GM19025 (cell line): ENCODE measurements around the gene CAMK4.

Experiments
- ATAC-seq: cut with Tn5 transposase; IDR thresholded peaks from one replicate; pipeline ENCODE4 v1.9.1; 2021; ENCODE audit warnings: mild to moderate bottlenecking, low read depth, moderate library complexity; ENCODE audit not compliant: unreplicated experiment

Gene CAMK4

DNA sequence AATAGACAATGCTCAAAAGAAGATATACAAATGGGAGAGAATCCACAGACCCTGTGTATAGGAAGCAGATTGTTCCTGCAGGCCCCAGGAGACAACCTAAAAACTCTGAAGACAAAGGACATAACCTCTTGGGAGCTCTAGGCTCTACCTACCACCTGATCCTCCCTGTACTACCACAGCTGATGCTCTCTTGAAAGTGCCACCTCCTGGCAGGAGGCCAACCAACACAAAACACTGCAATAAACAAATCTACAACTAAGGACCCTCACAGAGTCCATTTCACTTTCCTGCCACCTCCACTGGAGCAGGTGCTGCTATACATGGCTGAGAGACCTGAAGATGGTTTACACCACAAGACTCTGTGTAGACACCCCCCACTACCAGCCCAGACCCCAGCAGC, 239.1 kb downstream of the CAMK4 start:
- ATAC-seq: no peak

DNA sequence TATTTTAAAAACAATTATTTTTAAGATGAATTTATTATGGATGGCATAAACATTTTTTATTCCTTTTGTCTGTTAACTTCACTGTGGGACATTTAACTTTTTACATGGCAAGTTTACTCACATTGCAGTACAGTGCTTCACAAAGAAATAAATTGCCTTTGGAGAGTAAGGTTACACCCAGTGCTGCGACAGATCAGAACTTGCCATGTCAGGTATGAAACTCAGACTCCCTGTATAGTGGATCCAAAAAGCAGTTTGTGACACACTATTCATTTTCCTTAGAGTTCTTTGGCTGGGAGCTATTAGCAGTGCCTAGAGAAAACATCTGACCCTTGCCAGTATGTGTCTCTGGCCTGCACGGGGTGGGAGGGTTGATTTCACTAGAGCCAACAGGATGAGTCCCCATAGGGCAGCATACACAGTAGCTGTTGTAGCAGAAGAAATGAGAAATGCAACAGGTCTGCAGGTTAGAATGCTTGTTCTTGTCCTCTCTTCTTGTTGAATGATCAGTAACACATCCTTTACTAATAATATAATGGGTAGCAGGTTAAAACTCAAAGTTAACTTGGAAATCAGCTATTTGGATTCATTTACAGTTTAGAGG, 245.2 kb downstream of the CAMK4 start:
- no peak for ATAC-seq

DNA sequence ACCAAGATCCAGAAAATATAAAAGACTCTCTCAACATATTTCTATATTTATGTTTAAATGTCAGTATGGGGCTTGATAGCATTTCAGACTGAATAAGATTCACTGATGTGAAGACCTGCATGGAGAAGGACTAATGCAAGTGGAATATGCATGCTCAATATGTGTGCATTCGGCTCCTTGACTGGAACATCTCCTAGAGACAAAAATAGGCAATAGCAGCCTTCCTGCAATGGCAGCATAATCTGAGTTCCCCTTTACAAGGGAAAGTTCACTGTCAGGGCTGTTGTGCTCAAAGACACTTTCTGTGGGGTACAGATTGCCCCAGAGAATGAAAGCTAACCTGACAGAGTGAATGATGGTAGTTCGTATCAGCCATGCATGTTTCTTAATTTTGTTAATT, 245.7 kb downstream of the CAMK4 start:
- no peak for ATAC-seq

DNA sequence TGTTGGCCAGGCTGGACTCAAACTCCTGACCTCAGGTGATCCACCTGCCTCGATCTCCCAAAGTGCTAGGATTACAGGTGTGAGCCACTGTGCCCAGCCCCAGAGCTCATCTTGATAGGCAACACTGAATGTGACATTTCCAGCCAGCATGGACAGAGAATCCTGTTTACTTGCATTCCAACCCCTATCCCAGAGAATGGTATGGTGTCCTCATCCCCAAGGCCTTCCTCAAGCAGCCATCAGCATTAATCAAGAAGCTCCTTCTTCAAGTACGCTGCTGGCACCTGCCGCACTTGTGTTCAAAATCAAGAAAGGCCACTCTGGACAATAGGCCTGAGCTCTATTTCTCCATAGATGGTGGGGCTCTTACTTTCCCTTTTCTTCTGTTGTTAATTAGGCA, 247.9 kb downstream of the CAMK4 start:
- no peak for ATAC-seq

DNA sequence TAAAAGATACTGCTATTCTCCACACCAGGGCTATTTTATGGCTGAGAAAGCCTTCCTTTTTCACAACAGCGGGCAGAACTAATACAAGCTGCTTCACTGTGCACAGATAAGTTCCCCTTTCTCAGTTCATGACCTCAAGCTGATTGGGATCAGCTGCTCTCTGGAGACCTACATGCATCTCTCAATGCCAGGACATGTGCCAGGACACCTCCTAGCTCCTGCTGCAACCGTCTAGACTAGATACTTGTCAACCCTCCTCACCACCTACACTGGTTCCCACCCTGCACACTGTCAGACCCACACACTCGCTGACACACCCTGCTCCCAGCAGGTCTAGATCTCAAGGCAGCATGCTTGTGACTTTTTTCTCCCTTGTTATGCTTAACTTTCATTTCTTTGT, 248.4 kb downstream of the CAMK4 start:
- ATAC-seq: no peak

DNA sequence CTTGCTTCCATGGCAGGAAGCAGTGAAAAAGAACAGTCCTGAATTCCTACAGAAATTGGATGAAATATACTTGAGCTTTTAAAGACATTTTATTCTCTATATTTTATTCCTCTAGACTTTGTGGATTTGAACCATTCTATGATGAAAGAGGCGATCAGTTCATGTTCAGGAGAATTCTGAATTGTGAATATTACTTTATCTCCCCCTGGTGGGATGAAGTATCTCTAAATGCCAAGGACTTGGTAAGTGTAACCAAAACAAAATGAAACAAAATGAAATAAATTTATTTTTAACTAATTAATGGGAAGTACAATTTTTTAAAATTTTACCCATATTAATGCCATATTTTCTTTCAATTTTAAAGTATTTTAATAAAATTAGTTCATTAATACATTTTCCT, 254.1 kb downstream of the CAMK4 start:
- no peak for ATAC-seq

DNA sequence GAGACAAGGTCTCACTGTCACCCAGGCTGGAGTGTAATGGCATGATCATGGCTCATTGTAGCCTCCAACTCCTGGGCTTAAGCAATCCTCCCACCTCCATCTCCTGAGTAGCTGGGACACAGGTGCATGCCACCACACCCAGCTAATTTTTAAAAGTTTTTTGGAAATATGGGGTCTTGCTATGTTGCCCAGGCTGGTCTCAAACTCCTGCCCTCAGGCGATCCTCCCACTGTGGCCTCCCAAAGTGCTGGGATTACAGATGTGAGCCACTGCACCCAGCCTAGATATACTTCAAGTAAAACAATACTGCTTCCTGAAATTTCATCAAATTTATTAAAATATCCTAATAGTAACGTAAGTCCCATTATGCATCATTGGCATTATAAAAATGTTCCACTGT, 254.7 kb downstream of the CAMK4 start:
- no peak for ATAC-seq

DNA sequence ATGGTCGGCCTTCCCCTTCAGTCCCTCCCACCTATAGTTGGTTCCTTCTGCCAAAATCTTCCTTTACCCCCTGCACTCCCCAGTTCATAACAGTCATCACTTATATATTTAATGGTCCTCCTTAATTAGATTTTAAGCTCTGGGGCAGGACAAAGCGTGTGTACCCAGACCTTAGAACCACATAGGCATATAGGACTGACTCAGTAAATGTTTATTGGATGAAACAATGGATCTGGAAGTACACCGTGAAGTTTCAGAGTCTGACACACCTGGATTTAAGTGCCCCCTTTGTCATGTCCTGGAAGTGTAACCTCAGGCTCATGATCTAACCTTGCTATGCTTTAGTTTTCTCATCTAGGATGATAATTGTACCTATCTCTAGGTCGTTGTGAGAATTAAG, 256.2 kb downstream of the CAMK4 start:
- no peak for ATAC-seq

DNA sequence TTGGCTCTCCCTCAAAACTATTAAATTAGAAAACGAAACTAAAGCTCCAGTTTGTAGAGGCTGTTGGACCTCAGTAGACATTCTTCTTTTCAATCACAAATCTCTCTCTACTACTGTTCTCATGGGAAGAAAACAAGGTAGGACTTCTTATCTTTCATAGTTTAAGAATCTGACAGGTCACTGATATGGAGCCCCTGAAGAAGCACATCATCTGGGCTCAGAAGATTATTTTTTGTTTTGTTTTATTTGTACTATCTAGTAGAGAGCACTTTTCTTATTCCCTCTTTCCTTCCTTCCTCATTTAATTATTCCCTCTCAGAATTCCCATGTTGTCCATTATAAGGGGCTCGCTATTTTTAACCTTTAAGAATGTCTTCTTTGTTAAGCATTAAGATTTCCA, 261.9 kb downstream of the CAMK4 start:
- no peak for ATAC-seq

DNA sequence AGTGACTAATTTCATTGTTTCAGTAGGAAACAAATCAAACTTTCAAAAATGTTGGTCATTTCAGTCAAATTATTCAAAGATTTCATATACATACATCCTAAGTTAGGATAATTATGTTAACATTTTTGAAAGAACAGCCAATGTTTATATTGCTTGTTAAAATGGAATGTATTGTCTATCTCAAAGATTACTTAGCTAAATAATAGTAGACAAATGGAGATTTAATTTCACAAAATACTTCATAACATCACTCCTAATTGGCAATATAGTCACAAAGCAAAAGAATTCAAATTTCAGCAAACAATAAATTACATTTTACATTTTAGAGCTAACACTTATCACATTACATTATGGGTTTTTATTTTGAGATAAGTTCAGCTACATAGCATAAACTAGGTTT, 262.7 kb downstream of the CAMK4 start:
- no peak for ATAC-seq

DNA sequence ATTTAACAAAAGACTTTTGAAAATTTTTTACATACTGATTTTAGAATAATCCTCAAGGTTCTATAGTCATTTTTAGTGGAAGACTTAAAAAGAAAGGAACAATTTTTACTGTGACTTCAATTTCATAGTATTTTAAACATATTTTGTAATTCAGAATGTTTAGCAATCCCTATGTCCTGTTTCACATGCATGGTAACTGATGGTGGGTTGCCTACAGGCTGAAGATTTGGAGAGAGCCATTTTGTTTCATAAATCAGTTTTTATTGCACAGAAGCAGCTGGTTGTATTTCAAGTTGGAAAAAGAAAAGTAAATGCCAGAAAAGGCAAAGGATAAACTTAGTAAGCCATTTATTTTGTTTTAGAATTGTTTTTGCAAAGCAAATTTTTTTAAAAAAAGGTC, 264.2 kb downstream of the CAMK4 start:
- ATAC-seq: no peak

DNA sequence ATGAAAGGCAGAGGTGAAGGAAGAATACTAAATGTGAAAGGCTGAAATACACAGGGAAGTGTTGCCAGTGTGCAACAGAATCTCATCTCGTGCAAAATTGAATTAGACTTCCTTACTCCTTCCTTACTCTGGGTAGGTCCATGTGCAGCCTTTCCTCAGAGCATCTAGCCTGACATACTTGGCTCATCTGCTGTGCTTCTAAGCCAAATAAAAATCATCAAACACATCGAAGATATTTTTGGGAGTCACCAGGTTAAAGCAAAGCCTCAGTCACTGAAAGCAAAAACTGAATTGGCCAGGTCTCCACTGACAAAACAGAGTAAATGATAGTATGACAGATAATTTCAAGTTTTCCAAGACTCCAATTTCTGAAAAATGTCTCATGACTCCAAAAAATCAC, 268.8 kb downstream of the CAMK4 start:
- no peak for ATAC-seq

DNA sequence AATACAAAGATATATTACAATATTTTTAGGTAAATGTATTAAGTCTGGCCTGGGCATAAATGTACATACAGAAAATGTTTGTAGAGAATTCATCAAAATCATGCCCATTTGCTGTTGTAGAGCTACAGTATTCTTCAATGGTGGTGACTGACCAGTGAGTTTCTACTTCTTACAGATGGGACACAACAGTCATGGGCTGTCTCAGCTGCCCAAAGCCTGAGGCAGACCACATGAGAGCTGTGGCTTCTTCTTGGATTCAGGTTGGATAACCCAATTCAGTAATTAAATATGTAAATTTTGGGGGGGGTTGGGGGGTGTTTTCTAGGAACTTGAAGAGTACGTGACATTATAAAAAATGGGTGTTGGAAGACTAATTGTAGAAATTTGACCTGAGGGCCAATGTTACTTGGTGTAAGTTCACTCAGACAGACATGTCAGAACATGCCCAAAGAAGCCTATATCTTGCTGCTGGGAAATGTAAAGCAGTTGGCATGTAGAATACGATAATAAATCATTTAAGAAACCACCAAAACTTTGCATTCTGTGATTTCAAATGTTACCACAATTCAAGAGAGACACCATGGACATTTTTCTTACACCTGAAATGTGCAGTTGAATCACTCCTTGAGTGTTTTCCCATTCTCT, 270.3 kb downstream of the CAMK4 start:
- ATAC-seq: no peak

DNA sequence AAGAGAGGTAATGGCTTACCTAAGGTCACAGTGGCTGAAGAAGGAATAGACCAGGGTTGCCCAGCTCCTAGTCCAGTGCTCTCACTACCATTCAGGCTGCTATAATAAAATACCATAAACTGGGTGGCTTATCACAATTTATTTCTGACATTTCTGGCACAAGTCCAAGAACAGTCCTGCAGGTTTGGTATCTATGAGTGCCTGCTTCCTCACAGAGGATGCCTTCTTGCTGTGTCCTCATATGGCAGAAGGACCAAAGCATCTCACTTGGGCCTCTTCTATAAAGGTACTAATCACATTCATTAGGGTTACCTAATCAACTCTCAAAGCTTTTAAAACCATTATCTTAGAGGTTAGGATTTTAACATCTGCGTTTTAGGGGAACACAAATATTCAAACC, 271.0 kb downstream of the CAMK4 start:
- ATAC-seq: no peak

DNA sequence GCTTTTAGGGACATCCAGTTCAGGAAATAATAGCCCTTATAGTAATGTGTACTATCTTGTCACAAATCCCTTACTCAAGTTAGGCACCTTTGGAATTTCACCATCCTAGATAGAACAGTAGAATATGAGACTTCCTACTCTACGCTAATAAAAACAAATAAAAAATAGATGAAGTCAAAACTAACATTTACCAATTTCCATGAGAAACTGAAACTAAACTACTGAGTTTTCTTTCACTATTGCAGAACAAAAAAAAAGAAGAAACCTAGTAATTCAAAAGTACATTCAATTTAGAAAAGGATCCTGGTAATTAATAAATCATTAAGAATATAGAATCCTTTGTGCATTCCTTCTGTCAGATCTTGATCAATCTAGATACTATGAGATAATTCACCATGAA, 274.2 kb downstream of the CAMK4 start:
- no peak for ATAC-seq

DNA sequence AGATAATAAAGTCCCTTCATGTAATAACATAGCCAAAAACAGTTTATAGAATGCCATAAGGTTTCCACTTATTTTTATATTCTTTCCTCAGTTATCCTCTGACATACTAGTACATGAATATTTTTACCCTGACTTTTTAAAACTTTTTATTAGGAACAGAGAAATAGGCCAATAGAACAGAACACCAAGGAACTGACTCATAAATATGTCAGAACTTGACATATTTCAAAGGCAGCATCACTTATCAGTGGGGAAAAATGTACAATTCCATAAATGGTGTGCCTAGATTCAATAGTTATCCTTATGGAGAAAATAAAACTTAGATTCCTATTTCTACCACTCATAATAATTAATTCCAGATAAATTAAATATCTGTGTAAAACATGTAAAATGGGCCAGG, 278.8 kb downstream of the CAMK4 start:
- no peak for ATAC-seq

DNA sequence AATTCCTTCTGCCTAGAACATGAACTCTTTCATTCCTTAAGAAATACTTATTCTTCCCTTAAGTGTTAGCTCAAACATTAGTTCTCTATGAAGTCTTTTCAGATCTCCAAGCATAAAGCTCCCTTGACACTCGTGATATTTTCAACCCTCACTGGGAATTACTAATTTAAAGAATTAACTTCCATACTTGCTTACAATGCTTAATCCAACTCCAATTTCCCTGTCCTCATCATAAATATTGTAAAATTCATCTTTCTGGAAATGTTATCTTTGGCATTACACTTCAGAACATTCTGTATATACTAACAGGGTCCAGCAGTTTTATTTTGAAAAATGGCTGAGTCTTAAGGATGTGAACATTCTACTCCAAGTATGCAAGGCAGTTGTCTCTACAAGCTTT, 280.9 kb downstream of the CAMK4 start:
- ATAC-seq: no peak

DNA sequence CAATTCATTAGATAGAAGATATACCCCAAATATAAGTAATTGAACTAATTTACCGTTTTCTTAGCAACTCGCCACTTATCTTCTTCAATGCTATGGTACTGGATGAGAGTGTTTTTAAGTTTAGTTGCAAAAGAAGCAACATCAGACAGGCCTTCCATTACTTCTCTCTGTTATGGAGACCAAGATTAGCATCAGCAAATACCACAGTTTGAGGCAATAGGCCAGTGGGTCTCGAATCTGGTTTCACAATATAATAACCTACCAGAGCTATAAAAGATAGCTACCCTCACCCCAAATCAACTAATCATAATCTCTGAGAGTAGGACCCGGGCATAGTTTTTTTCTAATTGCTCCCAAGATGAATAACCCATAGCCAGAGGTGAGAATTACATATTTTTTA, 283.1 kb downstream of the CAMK4 start:
- ATAC-seq: no peak

DNA sequence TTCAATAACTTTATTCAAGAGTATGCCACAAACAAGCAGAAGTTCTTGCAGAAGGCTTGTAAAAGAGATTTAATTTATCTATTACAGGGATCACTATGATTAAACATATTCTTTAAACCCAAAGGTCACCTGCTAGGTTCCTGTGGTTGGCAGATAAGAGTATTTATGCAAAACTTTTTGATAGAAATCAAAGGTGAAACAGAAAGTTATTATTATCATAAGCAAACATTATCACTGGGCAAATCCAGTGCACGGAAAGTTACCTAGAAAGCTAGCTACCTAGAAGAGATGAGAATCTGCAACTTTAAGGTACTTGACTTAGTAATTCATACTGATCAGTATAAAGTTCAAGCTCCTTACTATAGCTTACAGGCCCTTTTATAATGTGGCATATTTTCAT, 284.9 kb downstream of the CAMK4 start:
- no peak for ATAC-seq

DNA sequence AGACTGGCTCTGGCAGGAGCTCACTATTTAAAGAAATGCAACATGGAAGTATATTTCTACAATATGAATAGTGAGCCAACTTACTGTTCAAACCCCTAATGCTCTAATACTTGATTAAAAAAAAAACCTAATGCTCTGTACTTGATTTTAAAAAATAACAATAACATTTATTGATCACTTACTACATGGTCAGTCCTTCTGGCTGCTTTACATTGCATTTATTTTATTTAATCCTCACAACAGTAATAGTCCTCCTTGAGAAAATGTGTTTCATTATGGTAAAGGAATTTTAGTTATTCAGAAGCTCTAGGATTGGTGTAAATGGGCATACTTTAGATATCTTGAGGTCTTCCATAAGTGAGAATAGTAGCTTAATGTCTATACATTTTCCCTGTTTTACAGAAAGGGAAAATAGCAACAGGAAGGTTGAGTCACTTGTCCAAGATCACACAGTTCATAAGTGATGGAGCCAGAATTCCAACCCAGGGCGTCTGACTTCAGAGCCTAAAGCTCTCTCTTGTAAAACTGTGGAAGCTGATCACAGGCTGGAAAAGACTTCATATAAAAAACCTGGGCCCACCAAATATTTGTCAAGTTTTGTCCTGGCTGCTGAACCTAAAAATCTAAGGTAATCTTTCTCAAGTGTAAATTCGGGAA, 287.1 kb downstream of the CAMK4 start:
- ATAC-seq: no peak

DNA sequence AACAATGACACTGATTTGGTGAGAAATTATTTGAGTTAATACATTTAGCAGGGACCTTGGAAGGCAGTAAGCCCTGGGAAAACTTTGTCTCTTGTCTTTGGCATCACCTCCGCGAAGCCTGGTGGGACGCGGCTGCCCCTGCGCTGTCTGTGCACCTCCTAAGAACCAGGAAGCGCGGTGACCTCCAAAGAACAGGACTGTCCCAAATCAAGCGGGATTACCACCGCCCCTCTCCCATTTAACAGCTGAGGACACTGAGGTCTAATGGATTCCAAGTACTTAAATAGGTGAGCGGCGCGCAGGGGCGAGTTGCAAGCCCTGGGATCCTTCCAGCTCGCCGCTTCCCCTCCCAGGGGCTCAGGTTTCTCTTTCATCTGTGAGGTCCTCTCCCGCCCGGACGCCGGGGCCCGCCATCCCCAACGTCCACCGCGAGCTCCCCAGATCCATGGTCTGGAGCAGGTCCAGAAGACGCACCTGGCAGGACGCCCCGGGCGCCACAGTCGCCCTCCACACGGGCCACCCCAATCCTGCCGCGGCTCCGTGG, 287.7 kb downstream of the CAMK4 start:
- peak; percentile 23 for ATAC-seq
